HepG2 (cell line): ENCODE results near the gene SLC9B2. TPM values are rescaled to one million over a fixed set of nuclear protein-coding genes. Genes with fewer than 3 reads are reported as not detected.

Source experiments
- ATAC-seq: fragments of 200-7000 bp; cut with Tn5 transposase; 3 replicates; pipeline ENCODE4 v1.9.1; 2020; ENCODE audit warnings: mild to moderate bottlenecking, moderate library complexity
- BruUV-seq: library from RNA; stranded (reverse); fragments of 400-500 nt; replicated peaks from 2 replicates; lab custom pipeline; 2021; lab: Mats Ljungman, UMichigan
- CTCF ChIA-PET: fragments of 300-600 bp; formaldehyde crosslinking; extraction: SDS; loops from one replicate; lab custom pipeline; 2021; ENCODE audit warnings: low total read pairs, inconsistent platforms, low intra/inter-chr PET ratio; lab: Yijun Ruan, JAX
- POLR2A ChIA-PET: fragments of 350-600 bp; sonication (Branson Sonifier 250); formaldehyde crosslinking; loops from one replicate; lab custom pipeline; 2020; ENCODE audit warnings: antibody characterized with exemption, inconsistent platforms; lab: Yijun Ruan, JAX
- DNase-seq: peaks from one replicate; pipeline ENCODE4 v3.0.0-alpha.2; 2015; ENCODE audit warnings: low spot score
- FAIRE-seq: peaks from 3 replicates; lab custom pipeline; 2011; peaks lifted over from hg19 to GRCh38; lab: Jason Lieb, UNC
- H2AFZ ChIP-seq: one replicate; pipeline ENCODE4 v1.6.1; 2011; ENCODE audit warnings: low read length, inconsistent platforms
- H3K27ac ChIP-seq: fragments of 300-600 bp; 3 replicates; pipeline ENCODE4 v1.8.0; 2011; ENCODE audit warnings: mixed run types, mild to moderate bottlenecking, mixed read lengths, low read length, inconsistent platforms; ENCODE audit not compliant: insufficient read depth; ENCODE audit errors: extremely low read length
- H3K27me3 ChIP-seq, 2 experiments: fragments of 200-600 bp in 1 of 2; 2 replicates in 1 of 2; 3 replicates in 1 of 2; pipeline versions ENCODE4 v1.6.0 to v1.8.0; 2011; ENCODE audit warnings: low read length in 2 of 2, mild to moderate bottlenecking in 2 of 2, moderate library complexity in 2 of 2, inconsistent platforms in 1 of 2; ENCODE audit not compliant: insufficient read depth in 2 of 2, control insufficient read depth in 1 of 2
- H3K36me3 ChIP-seq, 2 experiments: fragments of 200-600 bp in 1 of 2; replicated peaks in 1 of 2; 2 replicates in 1 of 2; 3 replicates in 1 of 2; pipeline versions ENCODE4 v1.5.1 to v1.8.0; 2011; ENCODE audit warnings: low read length in 2 of 2, inconsistent platforms in 1 of 2; ENCODE audit not compliant: insufficient read depth in 2 of 2, control insufficient read depth in 1 of 2
- H3K4me1 ChIP-seq: 2 replicates; pipeline ENCODE4 v1.5.1; 2012; ENCODE audit warnings: low read length, inconsistent platforms; ENCODE audit not compliant: insufficient read depth
- H3K4me2 ChIP-seq: 2 replicates; pipeline ENCODE4 v1.6.0; 2011; ENCODE audit warnings: low read depth, low read length, inconsistent platforms
- H3K4me3 ChIP-seq, 3 experiments: fragments of 200-600 bp in 1 of 3; sonication (generic), shearing (Covaris generic) in 1 of 3; replicated peaks in 1 of 3; 2 replicates each; pipeline ENCODE4 v1.5.1; 2011 to 2016; ENCODE audit warnings: low read length in 3 of 3, inconsistent platforms in 2 of 3, low read depth in 2 of 3, mild to moderate bottlenecking in 2 of 3, control low read depth in 1 of 3, mixed read lengths in 1 of 3; ENCODE audit not compliant: insufficient read depth in 1 of 3
- H3K79me2 ChIP-seq: one replicate; pipeline ENCODE4 v1.6.1; 2011; ENCODE audit warnings: low read length, inconsistent platforms; ENCODE audit not compliant: insufficient read depth
- H3K9ac ChIP-seq: 2 replicates; pipeline ENCODE4 v1.6.0; 2011; ENCODE audit warnings: mild to moderate bottlenecking, low read depth, low read length, inconsistent platforms; ENCODE audit not compliant: insufficient read depth
- H3K9me3 ChIP-seq: 2 replicates; pipeline ENCODE4 v1.5.1; 2012; ENCODE audit warnings: mild to moderate bottlenecking, low read length
- H4K20me1 ChIP-seq: 2 replicates; pipeline ENCODE4 v1.6.0; 2011; ENCODE audit warnings: inconsistent platforms, mild to moderate bottlenecking, low read length, moderate library complexity; ENCODE audit not compliant: insufficient read depth
- ARNT2 ChIP-seq: sonication (generic); formaldehyde crosslinking; IDR thresholded peaks from 2 replicates; pipeline ENCODE4 v1.8.0; 2022; ENCODE audit warnings: mild to moderate bottlenecking, low read depth, missing genetic modification reagents, moderate library complexity
- ATF7-NPFF ChIP-seq: sonication (generic); formaldehyde crosslinking; IDR thresholded peaks from 2 replicates; pipeline ENCODE4 v1.8.1; 2023; ENCODE audit warnings: mild to moderate bottlenecking, low read depth, missing genetic modification reagents, moderate library complexity
- CCDC6 ChIP-seq: sonication (generic); formaldehyde crosslinking; IDR thresholded peaks from 2 replicates; pipeline ENCODE4 v1.8.1; 2022; ENCODE audit warnings: mild to moderate bottlenecking, missing genetic modification reagents, moderate library complexity
- JDP2 ChIP-seq: sonication (generic); formaldehyde crosslinking; IDR thresholded peaks from 2 replicates; pipeline ENCODE4 v1.8.1; 2022; ENCODE audit warnings: missing genetic modification reagents, borderline replicate concordance
- MBD4 ChIP-seq: IDR thresholded peaks from 2 replicates; pipeline ENCODE4 v1.6.1; 2012; ENCODE audit warnings: low read length, inconsistent platforms, borderline replicate concordance
- TOPORS ChIP-seq: sonication (generic); formaldehyde crosslinking; IDR thresholded peaks from 2 replicates; pipeline ENCODE4 v1.8.0; 2023; ENCODE audit warnings: mild to moderate bottlenecking, missing genetic modification reagents
- ZNF441 ChIP-seq: sonication (generic); formaldehyde crosslinking; IDR thresholded peaks from 2 replicates; pipeline ENCODE4 v1.7.0; 2021; ENCODE audit warnings: missing genetic modification reagents, borderline replicate concordance
- WGBS: methylation state at CpG from one replicate; pipeline ENCODE4 v1.1.6; 2017; ENCODE audit warnings: low lambda C conversion rate; 5-methylcytosine and 5-hydroxymethylcytosine counted together
- in situ Hi-C: cut with HindIII; loops from 2 replicates; pipeline ENCODE4 v1.10.0; 2017; ENCODE audit warnings: low pct_unique_long_range_greater_than_20kb; ENCODE audit not compliant: extremely low pct_ligation_motif_present
- intact Hi-C: fragments of 100-400 bp; cut with micrococcal nuclease; formaldehyde crosslinking; loops from one replicate; pipeline ENCODE4 v1.10.0; 2022; ENCODE audit not compliant: unreplicated experiment
- polyA plus RNA-seq, 8 experiments: library from polyadenylated mRNA; depleted of rRNA in 3 of 8; stranded (reverse) in 7 of 8; unstranded in 1 of 8; fragments of >200 nt; fragmentation: Illumina TruSeq in 4 of 8; extraction: Trizol in 4 of 8; gene quantifications; 2 replicates each; pipeline versions ENCODE4 v1.2.1 to v1.2.3, GENCODE V29; 2011 to 2016; ENCODE audit warnings: low read depth in 4 of 8, missing spikeins in 1 of 8, mixed read lengths in 1 of 8; ENCODE audit not compliant: insufficient read depth in 1 of 8
- total RNA-seq, 5 experiments: library from RNA; depleted of rRNA; stranded (reverse); fragments of >200 nt; fragmentation: Illumina TruSeq; extraction: Trizol; gene quantifications; 2 replicates each; pipeline ENCODE4 v1.2.3, GENCODE V29; 2016; ENCODE audit warnings: low read depth in 1 of 5
- TF ChIP-seq, protein P1 (sequence below): sonication (generic); formaldehyde crosslinking; IDR thresholded peaks from 2 replicates; pipeline ENCODE4 v1.8.1; 2022; ENCODE audit warnings: low read depth, mild to moderate bottlenecking, missing genetic modification reagents
- TF ChIP-seq, protein P2 (sequence below): IDR thresholded peaks from 2 replicates; pipeline ENCODE4 v1.6.1; 2012; ENCODE audit warnings: inconsistent platforms

Gene SLC9B2
- total and polyA plus RNA-seq, 2 of the 13 experiments (the other 11 are each of a cell fraction or from before 2014, with no cell fraction given), result 23.5 to 38.5 TPM

DNA sequence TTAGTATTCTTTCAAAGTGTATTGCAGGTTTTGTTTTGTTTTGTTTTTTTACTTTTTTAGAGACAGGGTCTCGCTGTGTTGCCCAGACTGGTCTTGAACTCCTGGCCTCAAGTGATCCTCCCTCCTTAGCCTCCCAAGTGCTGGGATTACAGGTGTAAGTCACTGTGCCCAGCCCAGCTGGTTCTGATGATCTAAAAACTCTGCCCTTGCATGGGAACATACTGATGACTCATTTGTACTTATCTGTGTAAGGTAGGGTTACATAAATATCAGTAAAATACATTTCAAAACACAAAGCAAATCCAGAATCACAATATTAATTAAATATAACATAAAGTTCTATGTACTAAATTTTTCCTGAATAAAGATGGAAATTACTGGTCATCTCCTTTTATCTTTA, 49.7 kb downstream of the SLC9B2 start:
- no peak overlapping the region for H3K9ac ChIP-seq
- H3K36me3 ChIP-seq, result peaks cover 1 to 24% of the 10 kb centered on the region in 2 experiments; a peak in 3 of 5 replicates
- no peak overlapping the region for H3K4me3 ChIP-seq
- POLR2A ChIA-PET, result no interaction called here
- FAIRE-seq, result no peak
- intact Hi-C loops, result no loop called here
- H3K9me3 ChIP-seq, result no peaks in the 10 kb centered on the region
- TF ChIP-seq ZNF441 (CRISPR knock-in tag) (no peak), ATF7-NPFF (no peak), CCDC6 (CRISPR knock-in tag) (no peak), MBD4 (no peak), ARNT2 (CRISPR knock-in tag) (no peak), TOPORS (no peak), JDP2 (CRISPR knock-in tag) (no peak)
- TF ChIP-seq, protein P1, sequence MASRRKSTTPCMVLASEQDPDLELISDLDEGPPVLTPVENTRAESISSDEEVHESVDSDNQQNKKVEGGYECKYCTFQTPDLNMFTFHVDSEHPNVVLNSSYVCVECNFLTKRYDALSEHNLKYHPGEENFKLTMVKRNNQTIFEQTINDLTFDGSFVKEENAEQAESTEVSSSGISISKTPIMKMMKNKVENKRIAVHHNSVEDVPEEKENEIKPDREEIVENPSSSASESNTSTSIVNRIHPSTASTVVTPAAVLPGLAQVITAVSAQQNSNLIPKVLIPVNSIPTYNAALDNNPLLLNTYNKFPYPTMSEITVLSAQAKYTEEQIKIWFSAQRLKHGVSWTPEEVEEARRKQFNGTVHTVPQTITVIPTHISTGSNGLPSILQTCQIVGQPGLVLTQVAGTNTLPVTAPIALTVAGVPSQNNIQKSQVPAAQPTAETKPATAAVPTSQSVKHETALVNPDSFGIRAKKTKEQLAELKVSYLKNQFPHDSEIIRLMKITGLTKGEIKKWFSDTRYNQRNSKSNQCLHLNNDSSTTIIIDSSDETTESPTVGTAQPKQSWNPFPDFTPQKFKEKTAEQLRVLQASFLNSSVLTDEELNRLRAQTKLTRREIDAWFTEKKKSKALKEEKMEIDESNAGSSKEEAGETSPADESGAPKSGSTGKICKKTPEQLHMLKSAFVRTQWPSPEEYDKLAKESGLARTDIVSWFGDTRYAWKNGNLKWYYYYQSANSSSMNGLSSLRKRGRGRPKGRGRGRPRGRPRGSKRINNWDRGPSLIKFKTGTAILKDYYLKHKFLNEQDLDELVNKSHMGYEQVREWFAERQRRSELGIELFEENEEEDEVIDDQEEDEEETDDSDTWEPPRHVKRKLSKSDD (CRISPR knock-in tag), result no peak
- TF ChIP-seq, protein P2, sequence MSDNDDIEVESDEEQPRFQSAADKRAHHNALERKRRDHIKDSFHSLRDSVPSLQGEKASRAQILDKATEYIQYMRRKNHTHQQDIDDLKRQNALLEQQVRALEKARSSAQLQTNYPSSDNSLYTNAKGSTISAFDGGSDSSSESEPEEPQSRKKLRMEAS, result no peak
- TF ChIP-seq, all 625 proteins: peak for 0
- Histone ChIP-seq H3K27me3 (no peaks in the 10 kb centered on the region), H3K79me2 (no peaks in the 10 kb centered on the region), H4K20me1 (no peaks in the 10 kb centered on the region), H3K4me2 (no peak overlapping the region), H2AFZ (no peak overlapping the region), H3K27ac (no peak overlapping the region), H3K4me1 (no peaks in the 10 kb centered on the region)
- no peak for DNase-seq
- CTCF ChIA-PET, result no interaction called here
- WGBS, result 98% methylated on average over 1 of the region's 1 CpG
- BruUV-seq, result no TSS peak
- no peak for ATAC-seq
- in situ Hi-C loops, result no loop called here
